ENCODE measurements around the gene TNIK. TPM values are rescaled to one million over a fixed set of nuclear protein-coding genes. Genes with fewer than 3 reads are reported as not detected.

The TNIK gene
- total and polyA plus RNA-seq, 4 donors: 3.7 to 9.8 (median 5.2) TPM

GRCh38 chr3:171239757-171240503 lies 220.3 kb downstream of the TNIK start:
- Histone ChIP-seq H3K4me1 (ENCODE audit: control insufficient read depth in 4 of 4, insufficient read depth in 4 of 4, low read length in 3 of 4) (no peaks in the 10 kb centered on the region), H3K4me3 (ENCODE audit: low read depth in 1 of 3, low read length in 3 of 3) (no peak overlapping the region), H3K36me3 (ENCODE audit: control insufficient read depth in 4 of 4, insufficient read depth in 3 of 4, low read depth in 1 of 4, low read length in 3 of 4) (no peaks in the 10 kb centered on the region), H3K9ac (ENCODE audit: low read depth in 1 of 2, low read length in 2 of 2) (no peak overlapping the region), H3K27me3 (ENCODE audit: control insufficient read depth in 4 of 4, insufficient read depth in 4 of 4, low read length in 3 of 4) (no peaks in the 10 kb centered on the region), H3K9me3 (ENCODE audit: control insufficient read depth in 4 of 4, low read length in 3 of 4) (no peaks in the 10 kb centered on the region), H3K27ac (ENCODE audit: low read depth in 1 of 2, low read length in 2 of 2) (no peak overlapping the region)
- no peak for TF ChIP-seq ZBTB33 (IDR thresholded peaks at IDR 0.05)
- TF ChIP-seq RXRA (IDR thresholded peaks at IDR 0.05): no peak
- TF ChIP-seq, protein P1, sequence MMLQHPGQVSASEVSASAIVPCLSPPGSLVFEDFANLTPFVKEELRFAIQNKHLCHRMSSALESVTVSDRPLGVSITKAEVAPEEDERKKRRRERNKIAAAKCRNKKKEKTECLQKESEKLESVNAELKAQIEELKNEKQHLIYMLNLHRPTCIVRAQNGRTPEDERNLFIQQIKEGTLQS (IDR thresholded peaks at IDR 0.05): no peak
- no peak for TF ChIP-seq EGR1 (IDR thresholded peaks at IDR 0.05; ENCODE audit: low read depth in 2 of 2)
- 96% methylated on average over 9 of the region's 9 CpGs for WGBS
- no peak for DNase-seq (ENCODE audit: low spot score)

- Histone ChIP-seq H3K9me3 (ENCODE audit: control insufficient read depth in 4 of 4, low read length in 3 of 4) (no peaks in the 10 kb centered on the region), H3K27ac (ENCODE audit: low read depth in 1 of 2, low read length in 2 of 2) (no peak overlapping the region), H3K36me3 (ENCODE audit: control insufficient read depth in 4 of 4, insufficient read depth in 3 of 4, low read depth in 1 of 4, low read length in 3 of 4) (no peaks in the 10 kb centered on the region), H3K27me3 (ENCODE audit: control insufficient read depth in 4 of 4, insufficient read depth in 4 of 4, low read length in 3 of 4) (no peaks in the 10 kb centered on the region), H3K4me1 (ENCODE audit: control insufficient read depth in 4 of 4, insufficient read depth in 4 of 4, low read length in 3 of 4) (no peaks in the 10 kb centered on the region), H3K4me3 (ENCODE audit: low read depth in 1 of 3, low read length in 3 of 3) (no peak overlapping the region), H3K9ac (ENCODE audit: low read depth in 1 of 2, low read length in 2 of 2) (no peak overlapping the region)
- no peak for TF ChIP-seq SP1 (IDR thresholded peaks at IDR 0.05)
- no peak for TF ChIP-seq NR2F2 (IDR thresholded peaks at IDR 0.05)
- no peak for TF ChIP-seq REST (IDR thresholded peaks at IDR 0.05)
- TF ChIP-seq MAX (IDR thresholded peaks at IDR 0.05): no peak
- no peak for DNase-seq (ENCODE audit: low spot score)
- WGBS: 96% methylated on average over 2 of the region's 2 CpGs
Measured at GRCh38 chr3:171237009-171237385, 223.2 kb downstream of the TNIK start.

GRCh38 chr3:171236265-171237008 lies 223.8 kb downstream of the TNIK start:
- no peaks in the 10 kb centered on the region for H3K27me3 ChIP-seq (ENCODE audit: control insufficient read depth in 4 of 4, insufficient read depth in 4 of 4, low read length in 3 of 4)
- no peaks in the 10 kb centered on the region for H3K9me3 ChIP-seq (ENCODE audit: control insufficient read depth in 4 of 4, low read length in 3 of 4)
- H3K4me3 ChIP-seq (ENCODE audit: low read depth in 1 of 3, low read length in 3 of 3): no peak overlapping the region
- DNase-seq (ENCODE audit: low spot score): no peak
- H3K36me3 ChIP-seq (ENCODE audit: control insufficient read depth in 4 of 4, insufficient read depth in 3 of 4, low read depth in 1 of 4, low read length in 3 of 4): no peaks in the 10 kb centered on the region
- no peak overlapping the region for H3K27ac ChIP-seq (ENCODE audit: low read depth in 1 of 2, low read length in 2 of 2)
- no peaks in the 10 kb centered on the region for H3K4me1 ChIP-seq (ENCODE audit: control insufficient read depth in 4 of 4, insufficient read depth in 4 of 4, low read length in 3 of 4)
- no peak overlapping the region for H3K9ac ChIP-seq (ENCODE audit: low read depth in 1 of 2, low read length in 2 of 2)
- WGBS: 90% methylated on average over 8 of the region's 8 CpGs
- no peak for TF ChIP-seq YY1 (IDR thresholded peaks at IDR 0.05)
- TF ChIP-seq SP1 (IDR thresholded peaks at IDR 0.05): no peak
- TF ChIP-seq ZBTB33 (IDR thresholded peaks at IDR 0.05): no peak
- TF ChIP-seq, protein P1 (IDR thresholded peaks at IDR 0.05): no peak
- TF ChIP-seq HNF4G (IDR thresholded peaks at IDR 0.05): no peak
- TF ChIP-seq RXRA (IDR thresholded peaks at IDR 0.05): no peak
- no peak for TF ChIP-seq HNF4A (conservative IDR thresholded peaks at IDR 0.05)
- TF ChIP-seq MAX (IDR thresholded peaks at IDR 0.05): no peak
- TF ChIP-seq RAD21 (IDR thresholded peaks at IDR 0.05): no peak
- TF ChIP-seq TAF1 (conservative IDR thresholded peaks at IDR 0.05): no peak
- TF ChIP-seq GABPA (IDR thresholded peaks at IDR 0.05 in 1 of 2, conservative IDR thresholded peaks at IDR 0.05 in 1 of 2): no peak
- TF ChIP-seq JUND (IDR thresholded peaks at IDR 0.05): no peak
- TF ChIP-seq EGR1 (IDR thresholded peaks at IDR 0.05; ENCODE audit: low read depth in 2 of 2): no peak
